Measurements from ENCODE around the gene LDB1. TPM values are rescaled to one million over a fixed set of nuclear protein-coding genes. Genes with fewer than 3 reads are reported as not detected.

Gene LDB1
- total and polyA plus RNA-seq, 2 of the 13 experiments (the other 11 are each of a cell fraction or from before 2014, with no cell fraction given), result 17.2 to 45.5 TPM

GRCh38 chr10:102132563-102133372 is 12.6 kb upstream of the LDB1 start, which contains the start of gene PPRC1 (continued):
- TF ChIP-seq ZNF318 (CRISPR knock-in tag; IDR thresholded peaks at IDR 0.05) (no peak), SRF (IDR thresholded peaks at IDR 0.05; ENCODE audit: low read depth, low read length) (no peak; the same call in 1 of the 2 replicates), ZBTB39 (CRISPR knock-in tag; IDR thresholded peaks at IDR 0.05) (peak; percentile 53; the same call in 1 of the 2 replicates), PCBP1 (IDR thresholded peaks at IDR 0.05; ENCODE audit: borderline replicate concordance, low read depth, low read length) (0 out of 2 replicates have a peak, but pooled peaks have one; percentile 13), MEIS2 (CRISPR knock-in tag; IDR thresholded peaks at IDR 0.05) (no peak), AKAP8 (CRISPR knock-in tag; IDR thresholded peaks at IDR 0.05) (no peak), ZNF792 (CRISPR knock-in tag; IDR thresholded peaks at IDR 0.05) (peak; percentile 82; the same call in 1 of the 2 replicates), SNAPC4 (CRISPR knock-in tag; IDR thresholded peaks at IDR 0.05) (no peak), ZNF33A (CRISPR knock-in tag; IDR thresholded peaks at IDR 0.05; ENCODE audit: borderline replicate concordance) (peak; percentile 34; the same call in 1 of the 2 replicates), THRA (CRISPR knock-in tag; IDR thresholded peaks at IDR 0.05; ENCODE audit: borderline replicate concordance) (peak; percentile 81), WIZ (CRISPR knock-in tag; IDR thresholded peaks at IDR 0.05) (peak; percentile 61; the same call in 1 of the 2 replicates)
